ENCODE results near the gene TBC1D14. TPM values are rescaled to one million over a fixed set of nuclear protein-coding genes. Genes with fewer than 3 reads are reported as not detected.

The TBC1D14 gene
- total and polyA plus RNA-seq, 2 of the 8 experiments (the other 6 are each of a cell fraction or from before 2014, with no cell fraction given) = 45.6 to 48.2 TPM

- no peak for TF ChIP-seq BACH1 (IDR thresholded peaks at IDR 0.05; ENCODE audit: low read length)
- TF ChIP-seq USF2 (IDR thresholded peaks at IDR 0.05; ENCODE audit: low read length) = no peak
- TF ChIP-seq TAF7 (optimal IDR thresholded peaks at IDR 0.05; ENCODE audit: borderline replicate concordance, low read depth, low read length) = no peak
- TF ChIP-seq CBX8 (IDR thresholded peaks at IDR 0.05; ENCODE audit: borderline replicate concordance, low read depth, low read length) = no peak
These were observed 144.7 kb downstream of the TBC1D14 start (continued) for GRCh38 chr4:7054106-7054880.
